Measurements from ENCODE around the gene CAMK2G.

- no peak for TF ChIP-seq CTCF (conservative IDR thresholded peaks at IDR 0.05 in 1 of 2, IDR thresholded peaks at IDR 0.05 in 1 of 2; ENCODE audit: extremely low read depth in 1 of 2, insufficient read depth in 1 of 2, low read depth in 1 of 2, low read length in 2 of 2)
- TF ChIP-seq EZH2 (IDR thresholded peaks at IDR 0.05; ENCODE audit: borderline replicate concordance, low read length) = no peak
Measured at GRCh38 chr10:73877533-73878160, 3.3 kb upstream of the CAMK2G start.
